ENCODE measurements around the gene GALNT18. TPM values are rescaled to one million over a fixed set of nuclear protein-coding genes. Genes with fewer than 3 reads are reported as not detected.
A peak's percentile ranks its signal among the peaks of the same experiment; 100 is the strongest.

The GALNT18 gene
- total RNA-seq, 1 donor from 2014 or later = 38.4 TPM

- DNase-seq (ENCODE audit: low spot score) = no peak
- Mint-ChIP-seq H3K27me3 (ENCODE audit: low read depth) (no peaks in the 10 kb centered on the region), H3K9me3 (ENCODE audit: low read depth) (no peaks in the 10 kb centered on the region), H3K4me3 (ENCODE audit: unreplicated experiment) (no peak overlapping the region), H3K27ac (ENCODE audit: unreplicated experiment) (no peak overlapping the region), H3K36me3 (ENCODE audit: low read depth) (no peaks in the 10 kb centered on the region), H3K4me1 (ENCODE audit: low read depth) (peaks cover 74% of the 10 kb centered on the region)
- TF ChIP-seq CTCF (IDR thresholded peaks at IDR 0.05) = no peak
These were observed 154.5 kb downstream of the GALNT18 start for GRCh38 chr11:11467312-11467711.

GRCh38 chr11:11464555-11464954 lies 157.2 kb downstream of the GALNT18 start:
- H3K27ac Mint-ChIP-seq (ENCODE audit: unreplicated experiment) = peak overlapping the region; percentile 49
- H3K4me3 Mint-ChIP-seq (ENCODE audit: unreplicated experiment) = no peak overlapping the region
- no peak for TF ChIP-seq CTCF (IDR thresholded peaks at IDR 0.05)
- no peaks in the 10 kb centered on the region for H3K36me3 Mint-ChIP-seq (ENCODE audit: low read depth)
- no peaks in the 10 kb centered on the region for H3K27me3 Mint-ChIP-seq (ENCODE audit: low read depth)
- no peaks in the 10 kb centered on the region for H3K9me3 Mint-ChIP-seq (ENCODE audit: low read depth)
- DNase-seq (ENCODE audit: low spot score) = no peak
- H3K4me1 Mint-ChIP-seq (ENCODE audit: low read depth) = peaks cover 83% of the 10 kb centered on the region

GRCh38 chr11:11463405-11463804 lies 158.4 kb downstream of the GALNT18 start:
- Mint-ChIP-seq H3K36me3 (ENCODE audit: low read depth) (no peaks in the 10 kb centered on the region), H3K4me3 (ENCODE audit: unreplicated experiment) (no peak overlapping the region), H3K27ac (ENCODE audit: unreplicated experiment) (peak overlapping the region; percentile 94), H3K27me3 (ENCODE audit: low read depth) (no peaks in the 10 kb centered on the region), H3K4me1 (ENCODE audit: low read depth) (peaks cover 72% of the 10 kb centered on the region), H3K9me3 (ENCODE audit: low read depth) (no peaks in the 10 kb centered on the region)
- no peak for DNase-seq (ENCODE audit: low spot score)
- no peak for TF ChIP-seq CTCF (IDR thresholded peaks at IDR 0.05)

GRCh38 chr11:11461473-11461872 lies 160.3 kb downstream of the GALNT18 start:
- H3K36me3 Mint-ChIP-seq (ENCODE audit: low read depth) = no peaks in the 10 kb centered on the region
- no peaks in the 10 kb centered on the region for H3K27me3 Mint-ChIP-seq (ENCODE audit: low read depth)
- peak overlapping the region; percentile 33 for H3K4me3 Mint-ChIP-seq (ENCODE audit: unreplicated experiment)
- H3K4me1 Mint-ChIP-seq (ENCODE audit: low read depth) = peaks cover 52% of the 10 kb centered on the region
- H3K9me3 Mint-ChIP-seq (ENCODE audit: low read depth) = no peaks in the 10 kb centered on the region
- no peak for TF ChIP-seq CTCF (IDR thresholded peaks at IDR 0.05)
- H3K27ac Mint-ChIP-seq (ENCODE audit: unreplicated experiment) = peak overlapping the region; percentile 83
- DNase-seq (ENCODE audit: low spot score) = no peak

- H3K4me1 Mint-ChIP-seq (ENCODE audit: low read depth) = peaks cover 52% of the 10 kb centered on the region
- no peak for DNase-seq (ENCODE audit: low spot score)
- peaks cover 3% of the 10 kb centered on the region for H3K27me3 Mint-ChIP-seq (ENCODE audit: low read depth)
- no peak for TF ChIP-seq CTCF (IDR thresholded peaks at IDR 0.05)
- H3K36me3 Mint-ChIP-seq (ENCODE audit: low read depth) = no peaks in the 10 kb centered on the region
- no peaks in the 10 kb centered on the region for H3K9me3 Mint-ChIP-seq (ENCODE audit: low read depth)
- H3K27ac Mint-ChIP-seq (ENCODE audit: unreplicated experiment) = no peak overlapping the region
- H3K4me3 Mint-ChIP-seq (ENCODE audit: unreplicated experiment) = no peak overlapping the region
These were observed 162.2 kb downstream of the GALNT18 start for GRCh38 chr11:11459578-11459977.
